Hematopoietic multipotent progenitor cell treated with erythropoietin and hydrocortisone succinate and interleukin-3 and kit ligand, for 17 days (in vitro differentiated cells): ENCODE measurements around the gene GNA12.
"Not testable (repeated sequence)": the region's sequence is repeated elsewhere in the genome, so short reads cannot be mapped to it uniquely, and the experiment has no call there.

Experiments used
- DNase-seq: peaks from one replicate; pipeline ENCODE4 v3.0.0-alpha.2; 2015; ENCODE audit warnings: low spot score

GNA12 gene

GRCh38 chr7:2710901-2711551, 133.1 kb downstream of the GNA12 start:
- no peak for DNase-seq

- DNase-seq: no peak
These were observed 133.8 kb downstream of the GNA12 start for GRCh38 chr7:2710286-2710655.

GRCh38 chr7:2709553-2710285, 134.4 kb downstream of the GNA12 start:
- peak; percentile 84 for DNase-seq

- no peak for DNase-seq
These were observed 135.4 kb downstream of the GNA12 start for GRCh38 chr7:2708547-2709310.

GRCh38 chr7:2708041-2708440, 136.1 kb downstream of the GNA12 start:
- DNase-seq: no peak

- no peak for DNase-seq
These were observed 136.6 kb downstream of the GNA12 start for GRCh38 chr7:2707481-2707880.

GRCh38 chr7:2706685-2707126, 137.4 kb downstream of the GNA12 start:
- DNase-seq: no peak

GRCh38 chr7:2705371-2706096, 138.6 kb downstream of the GNA12 start:
- DNase-seq: no peak

- DNase-seq: no peak
These were observed 141.5 kb downstream of the GNA12 start for GRCh38 chr7:2702594-2702957.

- no peak for DNase-seq
These were observed 142.1 kb downstream of the GNA12 start for GRCh38 chr7:2701832-2702593.

- DNase-seq: no peak
These were observed 142.7 kb downstream of the GNA12 start for GRCh38 chr7:2701424-2701823.

GRCh38 chr7:2700141-2700850, 143.8 kb downstream of the GNA12 start:
- no peak for DNase-seq

- DNase-seq: no peak
These were observed 144.9 kb downstream of the GNA12 start for GRCh38 chr7:2699289-2699620.

GRCh38 chr7:2698581-2699288, 145.4 kb downstream of the GNA12 start:
- no peak for DNase-seq

- DNase-seq: not testable (repeated sequence)
These were observed 150.0 kb downstream of the GNA12 start for GRCh38 chr7:2694122-2694436.

GRCh38 chr7:2693420-2694121, 150.5 kb downstream of the GNA12 start:
- DNase-seq: not testable (repeated sequence)

- DNase-seq: no peak
These were observed 151.6 kb downstream of the GNA12 start for GRCh38 chr7:2692543-2692942.

GRCh38 chr7:2691932-2692439, 152.1 kb downstream of the GNA12 start:
- not testable (repeated sequence) for DNase-seq

- DNase-seq: no peak
These were observed 152.9 kb downstream of the GNA12 start for GRCh38 chr7:2691011-2691707.
